Activated T-cell treated with anti-CD3 and anti-CD28 coated beads for 48 hours (primary cell): ENCODE measurements around the gene SCGB1C1.

Experiments
- DNase-seq: peaks from one replicate; pipeline ENCODE4 v3.0.0-alpha.2; 2020; ENCODE audit warnings: low read depth

SCGB1C1 gene

DNA sequence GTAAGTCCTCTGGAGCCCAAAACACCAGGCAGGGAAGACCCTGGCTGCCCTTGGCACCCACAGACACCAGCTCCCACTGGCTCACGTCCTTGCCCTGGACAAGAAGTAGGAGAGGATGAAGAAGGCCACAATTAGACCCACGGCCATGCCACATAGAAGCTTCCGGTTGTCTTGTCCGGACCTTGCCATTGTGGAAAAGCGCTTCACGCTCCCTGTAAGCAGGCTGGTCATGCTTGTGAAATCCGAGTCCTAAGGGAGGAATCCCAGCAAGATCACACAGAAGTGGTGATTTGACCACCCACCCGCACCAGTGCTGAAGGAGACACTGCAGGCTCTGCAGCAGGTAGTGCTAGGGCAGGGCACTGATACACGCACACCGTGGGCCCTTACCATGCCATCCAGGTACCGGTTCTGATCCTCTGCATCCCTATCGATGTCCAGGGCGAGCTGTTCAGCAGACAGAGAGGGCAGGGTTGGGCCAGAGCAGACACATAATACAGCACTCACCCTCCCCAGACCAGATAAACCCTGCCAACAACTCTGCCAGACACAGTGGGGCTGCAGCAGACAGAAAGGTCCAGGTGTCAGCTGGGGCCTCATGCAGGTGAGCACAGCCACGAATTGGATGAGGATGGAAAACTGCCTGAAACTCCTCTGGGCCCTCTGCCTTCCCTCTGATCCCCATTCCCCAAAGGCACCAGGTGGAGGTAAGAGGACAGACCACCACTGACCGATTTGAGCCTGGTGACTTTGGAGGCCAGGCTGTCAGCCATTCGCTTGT lies 12.5 kb downstream of the SCGB1C1 start:
- no peak for DNase-seq

DNA sequence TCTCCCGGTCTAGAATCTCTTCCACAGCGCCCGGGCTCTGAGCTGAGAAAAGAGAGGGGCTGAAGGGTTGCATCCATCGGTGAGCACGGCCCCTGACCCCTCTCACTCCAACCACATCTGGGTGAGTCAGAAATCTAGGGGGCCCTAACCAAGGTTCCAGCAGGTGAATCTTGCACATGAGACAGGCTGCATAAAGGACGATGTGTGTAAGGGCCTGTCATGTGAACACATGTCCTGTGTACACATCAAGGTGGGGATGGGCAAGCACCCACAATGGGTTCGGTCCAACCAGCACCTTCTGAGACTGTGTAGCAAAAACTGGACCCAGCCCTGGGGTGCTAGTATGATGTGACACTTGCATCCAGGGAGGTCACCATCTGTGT lies 13.1 kb downstream of the SCGB1C1 start:
- no peak for DNase-seq

DNA sequence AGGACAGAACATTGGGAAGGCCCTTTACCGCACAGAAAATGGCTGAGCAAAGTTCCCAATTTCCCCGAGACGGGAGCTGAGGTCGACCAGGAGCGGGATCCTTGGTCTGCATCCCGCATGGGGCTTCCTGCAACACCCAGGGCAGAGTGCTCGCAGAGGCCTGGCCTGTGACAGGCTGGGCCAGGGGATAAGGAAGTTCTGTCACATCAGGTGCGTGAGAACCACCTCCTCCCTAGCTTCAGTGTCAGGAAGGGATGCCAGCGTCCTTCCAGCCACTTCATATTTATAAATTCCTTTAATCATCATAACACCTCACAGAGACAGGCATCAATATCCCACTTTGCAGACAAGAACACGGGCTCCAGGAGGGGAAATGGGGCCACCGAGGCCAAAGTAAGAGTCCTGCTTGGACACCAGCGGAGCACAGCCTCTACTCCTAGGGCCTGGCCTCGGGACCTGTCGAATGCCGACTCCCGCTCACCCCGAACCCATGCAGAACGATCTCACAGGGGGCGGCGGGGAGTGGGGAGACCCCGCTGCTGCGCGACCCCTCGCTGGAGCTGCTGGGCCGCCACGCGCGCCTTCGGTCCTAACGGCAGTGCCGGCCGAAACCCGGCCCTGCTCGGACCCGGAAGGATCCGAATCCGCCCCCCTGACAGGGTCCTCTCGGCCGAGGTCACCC lies 13.8 kb downstream of the SCGB1C1 start:
- DNase-seq, result no peak

DNA sequence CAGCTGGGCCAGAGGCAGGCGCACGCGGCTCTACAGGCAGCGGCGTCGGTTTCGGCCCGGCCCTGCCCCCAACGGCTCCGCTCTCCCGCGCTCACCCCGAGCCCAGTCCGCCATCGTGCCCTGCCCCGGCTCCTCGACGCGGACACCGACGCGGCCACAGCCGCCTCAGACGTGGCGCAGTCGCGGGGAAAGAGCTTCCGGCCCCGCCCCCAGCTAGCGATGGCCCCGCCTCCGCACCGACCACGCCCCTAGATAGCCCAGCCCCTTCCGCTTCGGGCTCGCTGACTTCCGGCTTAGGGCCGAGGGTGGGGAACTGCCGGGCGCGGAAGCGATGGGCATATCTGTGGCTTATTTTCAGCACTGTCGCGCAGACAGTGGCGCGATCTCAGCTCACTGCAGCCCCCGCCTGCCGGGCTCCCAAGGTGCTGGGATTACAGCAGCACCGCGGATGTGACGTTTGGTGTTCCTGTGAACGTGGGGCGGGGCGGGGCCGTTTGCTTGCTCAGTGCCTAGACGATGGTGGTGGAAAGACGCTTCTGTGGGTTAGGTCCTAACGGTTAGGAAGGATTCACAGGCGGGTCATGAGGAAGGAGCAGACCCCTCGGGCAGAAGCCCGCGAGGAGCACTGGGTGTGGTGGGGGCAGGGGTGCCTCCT lies 14.5 kb downstream of the SCGB1C1 start, which contains the start of the genes BET1L and RIC8A:
Gene BET1L (minus strand): TSS at position 192 of the 655 bp plus-strand sequence. CDS start 78 bp downstream, at position 114.
Gene RIC8A (plus strand): TSS at position 501 of the 655 bp plus-strand sequence. CDS start 1,147 bp downstream, outside the sequence.
- DNase-seq, result peak; percentile 93

DNA sequence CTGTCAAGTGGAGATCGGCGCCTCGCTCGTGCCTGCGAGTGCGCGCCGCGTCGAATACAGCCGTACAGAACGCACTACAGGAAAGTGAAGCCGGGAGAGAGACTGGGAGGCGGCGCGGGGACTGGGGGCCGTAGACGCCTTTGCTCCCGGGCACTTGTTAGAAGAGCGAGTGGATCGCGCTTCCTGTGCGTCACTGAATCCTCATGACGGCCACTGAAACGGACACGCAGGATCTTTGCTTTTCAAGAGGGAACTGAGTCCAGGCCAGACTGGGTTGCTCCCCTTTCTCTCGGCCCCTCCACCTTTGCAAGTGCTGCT lies 14.9 kb downstream of the SCGB1C1 start:
- no peak for DNase-seq

DNA sequence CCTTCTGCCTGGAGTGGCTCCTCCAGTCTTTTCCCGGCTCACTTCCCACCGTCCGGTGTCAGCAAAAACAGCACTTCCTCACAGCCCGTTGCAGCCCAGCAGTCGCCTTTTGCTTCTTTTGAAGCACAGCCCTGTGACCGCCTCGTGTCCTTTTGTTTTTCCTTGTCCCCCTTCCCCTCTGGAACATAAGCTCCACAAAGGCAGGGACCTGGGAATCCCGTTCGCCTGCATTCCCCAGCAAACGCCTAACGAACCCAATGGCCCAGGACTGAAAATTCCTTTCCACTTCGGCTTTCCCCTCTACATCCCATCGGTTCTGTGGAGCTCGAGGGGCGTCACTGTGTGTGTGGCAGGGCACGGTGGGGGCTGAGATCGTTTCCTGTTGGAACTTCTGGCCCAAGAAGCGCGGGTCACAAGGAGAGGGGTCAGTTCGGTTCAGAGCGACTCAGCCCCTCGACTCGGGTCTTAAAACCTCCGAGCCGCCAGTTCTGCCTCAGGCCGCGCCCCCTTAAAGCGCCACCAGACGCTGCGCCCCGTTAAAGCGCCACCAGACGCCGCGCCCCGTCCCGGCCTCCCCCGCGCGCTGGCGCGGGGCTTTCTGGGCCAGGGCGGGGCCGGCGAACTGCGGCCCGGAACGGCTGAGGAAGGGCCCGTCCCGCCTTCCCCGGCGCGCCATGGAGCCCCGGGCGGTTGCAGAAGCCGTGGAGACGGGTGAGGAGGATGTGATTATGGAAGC lies 15.5 kb downstream of the SCGB1C1 start:
- peak; percentile 86 for DNase-seq

DNA sequence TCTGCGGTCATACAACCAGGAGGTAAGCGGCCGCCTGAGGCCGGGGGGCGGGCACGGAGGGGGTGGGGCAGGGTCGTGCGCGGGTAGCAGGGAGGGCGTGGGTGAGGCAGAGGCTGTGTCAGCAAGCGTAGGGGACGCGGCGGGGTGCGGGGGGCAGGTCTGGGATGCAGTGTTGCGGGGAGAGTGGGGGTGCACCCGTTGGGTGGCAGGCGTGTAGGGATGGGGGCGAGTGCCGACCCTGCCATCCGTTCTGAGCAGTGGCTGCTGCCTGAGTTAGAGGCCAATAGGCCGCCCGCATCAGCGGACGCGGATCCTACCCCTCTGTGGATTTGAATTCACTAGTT lies 16.0 kb downstream of the SCGB1C1 start:
- DNase-seq, result no peak

DNA sequence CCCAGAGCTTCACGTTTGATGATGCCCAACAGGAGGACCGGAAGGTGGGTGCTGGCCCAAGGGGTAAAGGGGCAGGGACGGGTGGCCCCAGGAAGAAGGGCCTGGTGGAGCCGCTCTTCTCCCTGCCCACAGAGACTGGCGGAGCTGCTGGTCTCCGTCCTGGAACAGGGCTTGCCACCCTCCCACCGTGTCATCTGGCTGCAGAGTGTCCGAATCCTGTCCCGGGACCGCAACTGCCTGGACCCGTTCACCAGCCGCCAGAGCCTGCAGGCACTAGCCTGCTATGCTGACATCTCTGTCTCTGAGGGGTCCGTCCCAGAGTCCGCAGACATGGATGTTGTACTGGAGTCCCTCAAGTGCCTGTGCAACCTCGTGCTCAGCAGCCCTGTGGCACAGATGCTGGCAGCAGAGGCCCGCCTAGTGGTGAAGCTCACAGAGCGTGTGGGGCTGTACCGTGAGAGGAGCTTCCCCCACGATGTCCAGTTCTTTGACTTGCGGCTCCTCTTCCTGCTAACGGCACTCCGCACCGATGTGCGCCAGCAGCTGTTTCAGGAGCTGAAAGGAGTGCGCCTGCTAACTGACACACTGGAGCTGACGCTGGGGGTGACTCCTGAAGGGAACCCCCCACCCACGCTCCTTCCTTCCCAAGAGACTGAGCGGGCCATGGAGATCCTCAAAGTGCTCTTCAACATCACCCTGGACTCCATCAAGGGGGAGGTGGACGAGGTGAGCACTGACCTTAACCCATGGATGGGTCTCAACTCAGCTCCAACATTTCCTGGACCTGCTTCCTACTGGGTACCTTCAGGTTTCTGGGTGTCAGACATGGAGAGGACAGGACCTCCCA lies 16.6 kb downstream of the SCGB1C1 start:
- no peak for DNase-seq

DNA sequence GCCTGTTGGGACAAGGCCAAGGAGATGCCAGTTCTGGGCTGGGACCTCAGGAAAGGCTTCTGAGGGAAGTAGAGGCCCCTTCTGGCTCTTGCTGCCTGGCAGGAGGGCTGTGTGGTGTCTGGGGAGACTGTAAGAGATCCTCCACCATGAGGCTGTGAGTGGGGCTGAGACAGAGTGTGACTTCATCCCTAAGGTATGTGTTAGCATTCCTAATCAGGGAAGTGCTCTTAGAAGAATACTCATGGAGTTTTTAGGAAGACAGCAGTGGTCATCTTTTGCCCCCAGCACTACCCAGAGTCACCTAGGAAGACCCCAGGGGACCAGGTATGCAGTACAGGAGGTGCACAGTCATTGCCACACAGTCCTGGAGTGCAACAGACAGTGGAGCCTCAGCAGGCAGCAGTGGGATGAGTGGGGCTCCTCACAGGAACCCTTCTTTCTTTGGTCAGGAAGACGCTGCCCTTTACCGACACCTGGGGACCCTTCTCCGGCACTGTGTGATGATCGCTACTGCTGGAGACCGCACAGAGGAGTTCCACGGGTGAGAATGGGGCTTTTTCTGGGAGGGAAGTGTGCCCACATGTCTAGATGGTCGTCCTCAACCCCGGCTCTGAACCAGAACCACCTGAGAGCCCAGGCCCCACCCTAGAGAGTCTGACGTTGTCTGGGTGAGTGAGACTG lies 17.4 kb downstream of the SCGB1C1 start:
- DNase-seq, result no peak

DNA sequence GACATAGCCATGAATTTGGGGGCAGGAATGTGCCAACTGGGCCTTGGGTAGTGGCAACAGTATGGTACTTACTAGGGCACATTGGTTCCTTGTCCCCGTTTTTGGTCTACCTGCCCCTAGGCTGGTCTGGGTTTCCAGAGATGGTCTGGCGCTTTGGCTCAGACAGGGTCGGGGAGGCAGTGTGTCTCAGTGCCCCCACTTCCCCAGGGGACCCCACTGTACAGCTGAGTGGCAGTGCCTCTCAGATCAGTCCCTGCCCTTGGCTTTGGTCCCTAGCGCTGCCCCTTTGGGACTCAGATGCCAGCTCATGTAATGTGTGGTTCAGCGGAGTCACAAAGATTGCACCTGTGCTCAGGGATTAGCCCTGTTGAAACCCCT lies 17.9 kb downstream of the SCGB1C1 start:
- no peak for DNase-seq

DNA sequence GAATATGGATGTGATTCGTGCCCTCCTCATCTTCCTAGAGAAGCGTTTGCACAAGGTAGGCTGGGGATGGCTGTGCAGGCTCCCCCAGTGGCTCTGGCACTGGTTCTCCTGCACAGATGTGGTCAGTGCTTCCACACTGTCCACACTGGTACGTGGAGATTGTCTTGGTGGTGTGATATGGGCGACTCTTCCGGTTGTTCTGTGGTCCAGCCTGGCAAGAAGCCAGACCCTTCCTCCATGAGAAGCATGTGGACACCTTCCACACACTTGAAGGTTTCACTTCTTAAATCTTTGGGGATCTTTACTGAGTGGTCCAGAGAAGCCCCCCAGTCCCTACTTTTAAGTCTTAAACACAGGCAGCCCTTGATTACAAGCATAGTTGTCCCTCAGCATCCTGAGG lies 18.4 kb downstream of the SCGB1C1 start:
- no peak for DNase-seq

DNA sequence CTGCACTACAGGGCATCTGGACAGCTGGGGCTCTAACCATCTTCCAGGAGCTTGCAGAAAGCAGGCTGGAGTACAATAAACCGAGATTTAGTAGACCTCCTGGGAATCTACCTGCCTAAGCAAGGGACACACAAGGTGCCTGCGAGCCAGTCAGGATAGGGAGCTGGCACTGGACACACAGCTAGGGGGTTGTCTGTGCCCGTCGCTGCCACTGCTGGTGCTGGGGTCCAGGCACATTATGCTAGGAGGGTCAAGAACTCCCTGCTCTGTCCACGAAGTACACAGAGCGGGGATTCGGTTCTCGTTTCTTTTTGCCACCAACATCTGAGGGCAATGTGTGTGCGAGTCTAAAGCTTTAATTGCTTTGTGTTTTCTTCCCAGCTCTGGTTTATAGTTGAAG lies 18.9 kb downstream of the SCGB1C1 start:
- no peak for DNase-seq

DNA sequence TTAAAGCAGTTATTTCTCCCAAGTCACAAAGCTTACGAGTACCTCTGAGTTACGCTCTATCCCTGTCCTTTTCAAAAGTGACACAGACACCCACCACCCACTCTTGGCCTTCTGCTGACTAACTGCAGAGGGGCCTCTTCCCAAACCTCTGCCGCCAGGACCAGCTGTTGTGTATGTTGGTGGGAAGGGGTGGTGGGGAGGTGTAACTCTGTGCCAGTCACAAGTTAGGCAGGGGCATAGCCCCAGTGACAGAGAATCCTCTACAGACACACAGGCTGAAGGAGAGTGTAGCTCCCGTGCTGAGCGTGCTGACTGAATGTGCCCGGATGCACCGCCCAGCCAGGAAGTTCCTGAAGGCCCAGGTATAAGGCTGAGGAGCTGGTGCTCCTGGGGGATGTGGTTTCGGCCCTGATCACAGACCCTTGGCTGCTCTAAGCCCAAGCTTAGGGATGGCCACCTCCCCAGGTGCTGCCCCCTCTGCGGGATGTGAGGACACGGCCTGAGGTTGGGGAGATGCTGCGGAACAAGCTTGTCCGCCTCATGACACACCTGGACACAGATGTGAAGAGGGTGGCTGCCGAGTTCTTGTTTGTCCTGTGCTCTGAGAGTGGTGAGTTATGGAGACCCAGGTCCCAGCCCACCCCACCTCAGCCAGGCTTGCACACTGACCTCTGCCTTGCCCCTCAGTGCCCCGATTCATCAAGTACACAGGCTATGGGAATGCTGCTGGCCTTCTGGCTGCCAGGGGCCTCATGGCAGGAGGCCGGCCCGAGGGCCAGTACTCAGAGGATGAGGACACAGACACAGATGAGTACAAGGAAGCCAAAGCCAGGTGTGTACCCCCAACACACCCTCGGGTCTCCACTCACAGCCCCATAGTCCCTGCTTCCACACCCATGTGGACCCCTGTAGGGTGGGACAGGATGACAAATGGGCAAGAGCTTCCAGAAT lies 19.5 kb downstream of the SCGB1C1 start:
- no peak for DNase-seq

DNA sequence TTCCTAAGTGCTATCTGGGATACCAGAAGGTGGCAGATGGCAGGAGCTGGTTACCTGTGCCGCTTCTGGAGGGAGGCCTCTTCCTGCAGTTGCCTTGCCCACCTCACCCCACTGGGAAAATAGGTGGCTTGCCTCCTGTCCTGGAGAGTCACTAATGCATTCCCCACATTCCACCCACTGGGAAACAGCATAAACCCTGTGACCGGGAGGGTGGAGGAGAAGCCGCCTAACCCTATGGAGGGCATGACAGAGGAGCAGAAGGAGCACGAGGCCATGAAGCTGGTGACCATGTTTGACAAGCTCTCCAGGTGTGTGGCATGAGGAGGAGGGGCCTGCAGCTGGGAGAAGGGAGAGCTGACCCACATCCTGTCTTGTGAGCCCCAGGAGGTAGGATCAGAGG lies 20.2 kb downstream of the SCGB1C1 start:
- DNase-seq, result no peak

DNA sequence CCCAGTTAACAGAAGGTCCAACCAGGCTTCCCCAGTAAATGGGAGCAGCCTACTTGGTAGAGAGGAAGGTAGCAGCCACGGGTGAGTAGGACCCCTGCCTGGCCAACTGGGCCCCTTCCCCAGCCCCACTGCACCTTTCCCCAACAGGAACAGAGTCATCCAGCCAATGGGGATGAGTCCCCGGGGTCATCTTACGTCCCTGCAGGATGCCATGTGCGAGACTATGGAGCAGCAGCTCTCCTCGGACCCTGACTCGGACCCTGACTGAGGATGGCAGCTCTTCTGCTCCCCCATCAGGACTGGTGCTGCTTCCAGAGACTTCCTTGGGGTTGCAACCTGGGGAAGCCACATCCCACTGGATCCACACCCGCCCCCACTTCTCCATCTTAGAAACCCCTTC lies 21.2 kb downstream of the SCGB1C1 start:
- DNase-seq, result no peak

DNA sequence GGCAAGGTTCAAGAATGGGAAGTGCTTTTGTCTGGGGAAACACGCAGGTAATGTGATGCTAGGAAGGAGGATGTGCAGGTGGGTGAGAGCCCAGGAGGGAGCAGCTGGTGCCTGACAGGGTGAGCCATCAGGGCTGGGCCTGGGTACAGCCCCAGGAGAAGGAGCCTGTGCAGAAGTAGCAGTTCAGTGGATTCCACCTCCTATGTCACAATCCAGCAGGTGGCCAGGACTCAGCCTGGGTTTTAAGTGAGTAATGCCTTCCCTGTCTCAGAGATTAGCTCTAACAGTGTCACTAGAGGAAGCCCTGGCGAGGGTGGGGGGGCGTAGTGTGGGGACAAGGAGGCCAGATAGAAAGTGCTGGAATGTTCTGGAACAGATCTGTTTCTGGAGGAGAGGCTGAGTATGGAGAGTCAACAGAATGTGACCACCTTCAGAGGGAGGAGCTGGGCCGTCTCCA lies 22.7 kb downstream of the SCGB1C1 start:
- DNase-seq, result no peak

DNA sequence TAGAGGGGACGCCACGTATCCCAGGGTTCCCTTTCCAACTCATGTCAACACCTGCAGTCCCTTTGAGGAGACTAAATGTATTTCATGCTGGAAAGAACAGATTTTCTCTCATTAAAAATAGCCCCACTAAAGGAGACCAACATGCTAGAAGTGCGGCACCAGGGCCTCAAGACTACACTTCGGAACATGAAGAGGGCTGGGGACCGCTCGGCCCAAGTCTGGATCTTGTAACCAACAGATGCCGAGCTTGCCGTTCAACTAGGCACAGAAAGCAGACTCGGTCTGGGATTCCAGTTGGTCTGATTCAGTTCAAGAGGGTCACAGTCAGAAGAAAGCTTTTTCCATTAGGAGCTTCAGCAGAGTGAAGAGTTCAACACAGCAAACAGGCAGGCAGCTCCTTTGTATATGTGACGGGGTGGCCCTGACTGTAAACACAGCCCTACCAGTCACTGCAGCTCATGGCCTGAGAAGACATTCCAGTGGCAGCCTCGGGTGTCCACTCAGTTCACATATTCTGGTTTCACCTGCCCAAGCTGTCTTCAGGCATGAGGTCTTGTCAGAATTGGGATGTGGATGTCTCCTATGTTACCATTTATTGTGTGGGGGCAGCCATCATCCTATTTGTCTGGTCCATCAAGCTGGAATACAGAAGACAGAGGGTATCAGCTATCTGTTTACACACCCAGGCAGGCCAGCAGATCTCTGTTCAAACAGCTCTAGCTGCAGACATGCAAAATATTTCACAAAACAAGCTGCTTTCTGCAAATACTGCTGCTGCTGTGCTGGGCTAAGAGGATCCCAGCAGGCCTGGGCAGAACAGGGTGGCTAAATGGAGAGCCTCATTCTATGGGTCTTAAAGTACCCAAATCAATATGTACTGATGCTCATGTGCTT lies 23.4 kb downstream of the SCGB1C1 start:
- no peak for DNase-seq

DNA sequence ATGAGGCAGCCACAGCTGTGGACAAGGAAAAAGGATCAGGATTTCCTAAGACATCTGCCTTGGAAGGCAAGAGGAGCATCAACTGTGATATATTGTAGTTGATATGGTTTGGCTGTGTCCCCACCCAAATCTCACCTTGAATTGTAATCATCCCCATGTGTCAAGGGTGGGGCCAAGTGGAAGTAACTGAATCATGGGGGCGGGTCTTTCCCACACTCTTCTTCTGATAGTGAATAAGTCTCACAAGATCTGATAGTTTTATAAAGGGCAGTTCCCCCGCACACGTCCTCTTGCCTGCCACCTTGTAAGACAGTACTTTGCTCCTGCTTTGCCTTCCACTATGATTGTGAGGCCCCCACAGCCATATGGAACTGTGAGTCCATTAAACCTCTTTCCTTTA lies 24.8 kb downstream of the SCGB1C1 start:
- no peak for DNase-seq
